D341Med (cell line): ENCODE results near the gene ANKRD49.

Source experiments
- DNase-seq: peaks from one replicate; pipeline ENCODE4 v3.0.0; 2012; ENCODE audit warnings: low spot score

ANKRD49 gene

GRCh38 chr11:94507485-94507884 is 13.7 kb downstream of the ANKRD49 start:
- DNase-seq = no peak

GRCh38 chr11:94511932-94512781 is 18.4 kb downstream of the ANKRD49 start, which contains the start of gene C11orf97:
Gene C11orf97 (plus strand): TSS chr11:94512461. CDS start chr11:94512529, 68 bp downstream.
- DNase-seq = peak; percentile 21

DNA sequence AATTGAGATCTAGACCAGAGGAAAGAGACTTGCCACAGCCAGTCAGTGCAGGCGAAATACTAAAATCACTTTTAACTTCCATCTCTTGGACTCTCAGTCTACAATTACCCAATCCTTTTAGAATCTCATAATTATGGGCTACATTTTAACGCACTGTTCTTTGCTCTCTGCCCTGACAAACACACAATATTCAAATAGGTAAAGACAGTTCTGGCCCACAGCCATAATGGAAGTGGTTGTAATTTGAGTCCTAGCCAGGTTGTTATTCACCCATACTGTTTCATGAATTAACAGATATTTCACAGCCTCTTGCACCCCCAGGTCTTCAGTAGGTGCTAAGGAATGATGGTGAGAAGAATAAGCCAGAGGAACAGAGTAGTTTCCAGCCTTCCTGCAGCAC is 19.3 kb downstream of the ANKRD49 start:
- DNase-seq = no peak

DNA sequence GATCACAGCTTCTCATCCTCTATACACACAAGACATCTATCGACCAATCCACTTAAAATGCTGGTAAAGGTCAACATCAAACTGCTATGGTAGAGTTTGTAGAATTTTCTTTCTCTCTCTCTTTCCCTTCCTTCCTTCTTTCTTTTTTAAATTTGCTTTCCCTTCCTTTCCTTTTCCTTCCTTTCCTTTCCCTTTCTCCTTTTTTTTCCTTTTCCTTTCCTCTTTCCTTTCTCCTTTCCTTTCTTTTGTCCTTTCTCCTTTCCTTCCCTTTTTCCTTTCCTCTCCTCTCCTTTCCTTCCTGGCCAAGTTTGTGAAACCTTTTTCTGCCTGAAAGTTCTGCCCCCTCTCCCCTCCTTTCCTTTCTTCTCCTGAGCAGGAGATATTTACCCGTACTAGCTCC is 21.6 kb downstream of the ANKRD49 start:
- DNase-seq = no peak

GRCh38 chr11:94516725-94517124 is 22.9 kb downstream of the ANKRD49 start:
- no peak for DNase-seq

DNA sequence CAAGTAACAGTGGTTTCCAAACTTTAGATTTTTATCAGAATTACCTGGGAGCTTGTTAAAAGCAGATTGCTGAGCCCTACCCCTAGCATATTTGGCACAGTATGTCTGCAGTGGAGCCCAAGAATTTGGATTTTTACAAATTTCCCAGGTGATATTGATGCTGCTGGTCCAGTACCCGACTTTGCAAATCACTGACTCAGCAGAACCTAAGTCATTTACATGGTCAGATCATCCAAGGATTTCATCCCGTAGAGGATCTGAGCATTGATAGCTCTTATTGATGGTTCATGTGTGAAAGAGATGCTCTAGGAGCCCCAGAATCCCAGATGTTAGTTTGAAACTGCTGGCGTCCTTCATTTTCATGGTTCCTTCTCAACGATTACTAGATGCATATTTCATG is 24.5 kb downstream of the ANKRD49 start:
- no peak for DNase-seq

DNA sequence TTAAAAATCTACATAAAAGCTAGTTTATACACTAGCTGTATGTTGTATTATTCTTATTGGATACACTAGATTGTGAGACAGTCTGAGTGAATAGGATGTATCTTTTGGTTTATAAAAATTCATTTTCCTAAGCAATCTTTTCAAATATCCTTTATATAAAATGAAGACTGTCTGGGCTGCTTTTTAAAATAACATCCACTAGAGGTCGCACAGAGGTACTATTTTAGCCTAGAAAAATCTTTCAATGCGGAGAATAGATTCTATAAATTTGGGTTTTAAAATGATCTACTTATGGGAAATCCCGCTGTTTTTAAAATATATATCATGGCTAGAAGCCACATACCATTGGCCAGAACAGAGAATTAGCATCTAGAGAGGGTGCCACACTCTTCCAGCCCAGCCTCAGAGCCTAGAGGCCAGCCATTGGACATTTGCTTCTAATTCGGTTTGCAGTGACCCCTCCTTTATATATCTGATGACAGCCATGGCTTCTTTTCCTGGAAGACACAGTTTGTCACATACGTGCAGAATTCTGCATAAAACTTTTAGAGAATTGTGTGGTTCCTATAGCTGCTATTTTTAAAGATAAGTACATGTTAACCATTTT is 25.8 kb downstream of the ANKRD49 start:
- no peak for DNase-seq

DNA sequence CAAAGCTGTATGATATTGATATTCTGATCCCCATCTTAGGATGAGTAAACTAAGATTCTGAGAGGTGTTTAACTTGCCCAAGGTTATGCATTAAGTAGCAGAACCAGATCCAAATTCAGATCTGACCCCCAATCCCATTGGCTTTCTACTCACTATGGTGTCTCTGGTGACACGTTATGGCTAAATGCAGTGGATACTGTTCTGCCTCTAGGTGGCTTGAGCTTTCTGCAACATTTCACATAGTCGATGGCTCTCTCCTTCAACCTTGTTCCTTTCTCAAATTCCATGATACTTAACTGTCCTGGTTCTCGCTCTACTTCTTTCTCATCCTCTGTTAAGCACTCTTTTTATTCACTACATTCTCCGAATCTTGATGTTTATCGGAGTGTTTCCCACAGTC is 27.9 kb downstream of the ANKRD49 start:
- DNase-seq = no peak

GRCh38 chr11:94524341-94524740 is 30.6 kb downstream of the ANKRD49 start:
- no peak for DNase-seq

GRCh38 chr11:94525546-94526324 is 32.0 kb downstream of the ANKRD49 start:
- DNase-seq = no peak

GRCh38 chr11:94526645-94527438 is 33.1 kb downstream of the ANKRD49 start:
- DNase-seq = no peak

DNA sequence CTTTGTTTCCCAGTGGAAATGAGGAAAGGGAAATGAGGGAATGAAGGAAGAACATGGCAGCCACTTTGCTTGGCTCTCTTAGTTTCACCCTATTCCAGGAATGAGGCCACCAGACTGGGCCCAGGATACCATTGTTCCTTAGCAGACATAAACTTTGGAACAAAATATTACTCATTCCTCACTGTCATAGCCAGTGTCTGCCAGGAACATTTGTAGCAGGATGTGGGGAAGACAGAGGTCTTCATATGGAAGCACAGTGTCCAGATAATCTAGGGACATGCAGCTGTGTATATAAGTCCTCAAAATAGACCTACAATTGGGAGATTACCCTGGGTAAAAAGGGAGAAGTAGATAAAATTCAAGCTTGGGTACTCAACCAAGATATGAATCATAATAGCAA is 34.8 kb downstream of the ANKRD49 start:
- no peak for DNase-seq

GRCh38 chr11:94532211-94532610 is 38.4 kb downstream of the ANKRD49 start:
- no peak for DNase-seq

- no peak for DNase-seq
These were observed 39.4 kb downstream of the ANKRD49 start for GRCh38 chr11:94533206-94533605.

- no peak for DNase-seq
These were observed 40.2 kb downstream of the ANKRD49 start for GRCh38 chr11:94533696-94534630.

GRCh38 chr11:94536386-94536785 is 42.6 kb downstream of the ANKRD49 start:
- DNase-seq = no peak

DNA sequence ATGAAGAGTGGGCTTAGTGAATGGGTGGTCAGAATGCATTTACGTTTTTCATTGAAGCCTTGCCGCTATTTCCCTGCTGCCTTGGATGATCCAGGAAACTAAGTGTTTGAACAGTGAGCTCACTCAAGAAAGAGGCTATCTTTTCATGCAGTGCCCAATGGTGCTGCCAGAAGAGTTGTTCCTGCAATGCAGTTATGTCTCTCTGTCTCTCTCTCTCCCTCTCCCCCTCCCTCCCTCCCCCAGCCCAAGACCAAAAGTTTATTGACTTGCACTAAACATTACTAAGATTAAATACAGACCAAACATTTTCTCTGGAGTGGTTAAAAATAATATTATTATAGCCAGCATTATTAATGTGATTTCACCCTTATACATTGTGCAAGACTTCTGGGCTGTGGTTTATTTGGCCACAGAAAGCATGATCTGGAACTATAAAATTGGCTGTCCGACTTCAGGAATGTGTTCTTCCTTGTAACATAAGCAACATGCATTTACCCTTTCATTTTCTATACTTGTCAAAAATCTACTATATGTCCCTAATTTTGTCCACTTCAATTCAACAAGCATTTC is 43.3 kb downstream of the ANKRD49 start:
- DNase-seq = no peak

GRCh38 chr11:94539420-94539819 is 45.6 kb downstream of the ANKRD49 start:
- no peak for DNase-seq

- peak; percentile 89 for DNase-seq
These were observed 50.2 kb downstream of the ANKRD49 start, which contains the start of gene FUT4 for GRCh38 chr11:94543695-94544645. Gene FUT4 (plus strand): TSS chr11:94543921. CDS start chr11:94544134, 213 bp downstream.
